ENCODE data around the gene PITHD1. TPM values are rescaled to one million over a fixed set of nuclear protein-coding genes. Genes with fewer than 3 reads are reported as not detected.

The PITHD1 gene
- total and polyA plus RNA-seq, 2 of the 8 experiments (the other 6 are each of a cell fraction or from before 2014, with no cell fraction given) = 67.4 to 68.8 TPM

- no peak for TF ChIP-seq TEAD4 (IDR thresholded peaks at IDR 0.05; ENCODE audit: low read depth, low read length)
These were observed 20.5 kb downstream of the PITHD1 start (continued) for GRCh38 chr1:23798662-23799142.
